Mucosa of gallbladder (tissue), 1 donor: Measurements from ENCODE around the gene RRP9. TPM values are rescaled to one million over a fixed set of nuclear protein-coding genes. Genes with fewer than 3 reads are reported as not detected.

Experiments used
- DNase-seq: peaks from one replicate; pipeline ENCODE4 v3.0.0-alpha.2; 2020; ENCODE audit warnings: low spot score
- total RNA-seq: library from RNA; stranded (reverse); gene quantifications from one replicate; pipeline ENCODE4 v1.2.1, GENCODE V29; 2021
- donor health status: DM: no; HTN: no; CAD: no.

RRP9 gene
- total RNA-seq, 1 donor from 2014 or later: 11.9 TPM

DNA sequence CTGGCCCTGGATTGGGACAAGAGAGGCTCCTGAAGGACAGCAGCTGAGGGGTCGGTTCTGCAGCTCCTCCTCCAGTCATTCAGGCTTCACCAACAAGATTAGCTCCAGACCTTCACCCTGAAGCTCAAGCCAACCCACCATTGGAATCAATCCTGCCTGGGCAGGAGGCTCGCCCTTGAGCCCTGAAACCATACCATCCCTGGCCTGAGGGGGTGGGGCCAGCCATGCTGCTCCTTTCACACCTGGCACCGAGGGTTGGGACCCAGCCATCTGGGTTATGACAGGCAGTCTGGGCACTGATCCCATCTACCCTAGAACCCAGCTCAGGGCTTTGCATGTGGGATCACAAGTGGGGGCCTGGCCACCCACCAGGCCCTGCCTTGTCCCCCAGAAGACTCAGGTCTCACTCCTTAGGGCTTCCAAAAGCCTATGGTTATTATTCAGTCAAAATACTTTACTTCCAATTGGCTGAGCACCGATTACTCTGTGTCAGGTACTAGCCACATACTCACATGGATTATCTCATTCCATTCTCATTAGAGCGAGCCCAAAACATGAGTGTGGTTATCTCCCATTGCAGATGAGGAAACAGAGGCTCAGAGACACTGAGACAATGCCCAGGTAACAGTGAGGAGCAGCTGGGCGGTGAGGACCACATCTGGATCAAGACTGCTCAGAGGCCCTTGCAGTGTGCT is 29.0 kb upstream of the RRP9 start:
- DNase-seq: no peak

DNA sequence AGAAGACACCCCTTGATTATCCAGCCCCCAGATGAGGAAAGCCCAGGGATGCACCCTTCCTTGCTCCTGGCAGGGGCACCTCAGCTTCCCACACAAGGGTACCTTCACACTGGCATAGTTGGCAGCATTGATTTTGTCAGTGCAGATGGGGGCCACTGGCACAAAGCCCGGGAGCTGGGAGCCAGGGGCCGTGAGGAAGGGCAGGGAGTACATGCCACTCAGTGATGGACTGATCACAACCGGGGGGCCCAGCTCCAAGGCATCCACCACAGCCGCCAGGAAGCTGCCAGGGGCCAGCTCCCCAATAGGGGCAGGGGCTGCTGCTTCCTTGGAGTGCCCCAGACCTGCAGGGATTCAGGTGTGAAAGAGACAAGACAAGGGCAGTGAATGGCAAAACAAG is 28.1 kb upstream of the RRP9 start:
- DNase-seq: no peak

DNA sequence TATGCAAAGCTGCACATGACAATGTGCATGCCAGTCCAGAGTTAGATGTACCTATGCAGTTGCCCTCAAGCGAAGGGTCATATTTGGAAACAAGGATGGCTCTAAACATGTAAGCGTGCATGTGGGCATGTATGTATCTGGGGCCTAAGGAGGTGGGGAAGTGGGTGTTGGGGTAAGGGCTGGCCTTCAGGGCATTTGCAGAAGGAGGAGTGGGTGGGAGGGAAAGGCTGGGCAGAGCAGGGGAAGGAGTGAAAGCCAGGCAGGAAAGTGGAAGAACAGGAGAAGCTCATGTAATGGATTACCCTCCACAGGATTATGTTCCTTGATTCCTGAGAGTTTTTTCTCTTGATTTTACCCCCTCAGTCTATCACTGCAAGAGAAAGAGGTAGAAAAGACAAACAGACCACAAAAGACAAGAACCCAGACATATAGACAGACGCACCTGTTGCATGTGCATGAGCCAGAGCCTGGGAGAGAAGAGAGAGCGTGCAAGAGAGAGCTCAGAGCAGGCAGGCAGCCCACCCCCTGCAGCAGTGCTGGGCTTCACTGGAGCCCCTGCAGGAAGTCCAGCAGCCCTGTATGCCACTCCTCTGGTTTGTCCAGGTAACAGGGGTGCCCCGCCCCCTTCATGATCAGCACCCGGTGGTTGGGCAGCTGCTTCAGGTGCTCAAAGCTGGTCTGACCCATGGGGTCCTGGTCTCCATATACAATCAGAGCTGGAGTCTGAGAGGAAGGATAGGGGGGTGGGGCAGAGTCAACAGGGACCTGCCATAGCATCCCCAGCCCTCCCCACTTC is 27.4 kb upstream of the RRP9 start:
- no peak for DNase-seq

DNA sequence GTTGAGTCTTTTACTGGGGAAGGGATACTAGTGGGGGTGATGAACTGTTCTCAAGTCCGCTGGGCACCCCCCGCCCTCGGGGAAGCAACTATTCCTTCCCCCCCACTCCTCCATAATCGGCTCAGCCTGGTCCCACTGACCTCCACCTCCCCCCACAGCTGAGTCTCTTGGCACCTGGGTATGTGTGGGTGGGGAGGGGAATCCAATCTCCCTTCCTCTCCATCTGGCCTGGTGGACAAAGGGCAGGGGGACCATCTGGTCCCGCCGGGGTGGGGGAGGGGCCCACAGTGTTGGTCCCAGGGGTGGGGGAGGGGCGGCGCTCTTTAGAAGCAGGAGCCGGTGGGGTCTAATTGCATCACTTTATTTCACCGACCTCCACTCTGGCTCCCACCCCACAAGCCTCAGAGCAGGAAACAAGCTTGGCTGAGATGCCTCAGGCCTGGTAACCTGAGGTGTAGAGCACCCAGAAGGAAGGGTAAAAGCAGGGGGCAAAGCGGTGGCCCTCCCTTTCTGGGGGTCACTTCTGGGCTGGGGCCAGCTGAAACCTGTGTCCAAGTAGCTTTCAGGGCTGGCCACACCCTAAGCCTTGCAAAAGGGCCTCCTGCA is 26.6 kb upstream of the RRP9 start:
- DNase-seq: no peak

DNA sequence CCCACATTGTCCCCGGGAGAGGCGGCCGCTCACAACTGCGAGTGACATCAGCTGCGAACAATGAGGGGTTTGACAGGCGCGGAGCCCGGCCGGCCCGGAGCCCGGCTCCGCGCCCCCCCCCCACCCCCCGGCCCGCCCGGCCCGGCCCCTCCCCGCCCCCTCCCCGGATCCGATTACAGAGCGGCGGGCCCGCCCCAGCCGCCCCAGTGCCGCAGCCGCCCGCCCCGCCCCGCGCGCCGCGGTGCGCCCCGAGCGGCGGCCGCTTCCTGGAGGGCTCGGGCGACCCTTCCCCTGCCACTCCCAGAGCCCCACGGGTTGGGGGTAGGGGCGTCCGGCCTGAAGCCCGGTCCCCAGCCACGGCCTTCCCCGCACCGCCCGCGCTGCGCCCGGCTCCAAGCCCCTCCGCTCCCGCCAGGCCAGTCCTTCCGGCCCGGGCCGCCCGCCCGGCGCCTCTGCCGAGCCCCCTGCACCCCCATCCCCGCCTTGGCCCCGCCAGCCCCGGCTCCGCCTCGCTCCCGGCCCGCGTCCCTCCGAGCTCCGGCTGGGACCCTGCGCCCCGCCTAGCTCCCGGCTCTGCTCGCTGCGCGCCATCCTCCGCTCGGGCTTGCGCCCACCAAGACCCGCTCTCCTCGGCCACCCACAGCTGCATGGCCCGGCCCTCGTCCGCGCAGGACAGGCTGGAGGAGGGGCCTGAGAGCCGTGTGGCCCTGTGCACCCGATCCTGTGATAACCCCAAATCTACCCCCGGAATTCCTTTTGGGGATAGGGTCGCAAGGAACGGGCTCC is 25.9 kb upstream of the RRP9 start, which contains the start of gene PCBP4:
Gene PCBP4, minus strand, starts transcription at position 71 of the 786 bp plus-strand sequence. CDS start 6,214 bp downstream, outside the sequence.
- DNase-seq: peak; percentile 50

DNA sequence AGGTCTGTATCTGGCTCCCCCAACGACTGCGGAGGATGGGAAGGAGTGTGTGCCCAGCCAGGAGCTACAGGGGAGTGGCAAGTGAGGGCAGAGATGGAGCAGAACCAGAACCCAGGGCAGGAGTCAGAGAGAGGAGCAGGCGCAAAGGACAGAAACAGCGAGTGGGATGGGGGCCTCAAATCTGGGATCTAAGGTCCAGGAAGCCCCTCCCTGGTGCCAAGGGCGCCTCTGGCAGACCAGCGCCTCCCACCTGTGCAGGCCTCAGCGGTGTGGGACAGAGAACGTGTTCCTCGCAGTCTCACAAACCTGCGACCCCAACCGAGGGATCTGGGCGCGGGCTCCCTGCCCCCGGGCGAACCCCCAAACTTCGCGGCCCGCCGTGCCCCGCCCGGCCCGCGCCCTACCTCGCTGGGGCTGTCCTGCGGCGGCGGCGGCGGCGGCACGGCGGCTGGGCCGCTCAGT is 25.2 kb upstream of the RRP9 start:
- no peak for DNase-seq

DNA sequence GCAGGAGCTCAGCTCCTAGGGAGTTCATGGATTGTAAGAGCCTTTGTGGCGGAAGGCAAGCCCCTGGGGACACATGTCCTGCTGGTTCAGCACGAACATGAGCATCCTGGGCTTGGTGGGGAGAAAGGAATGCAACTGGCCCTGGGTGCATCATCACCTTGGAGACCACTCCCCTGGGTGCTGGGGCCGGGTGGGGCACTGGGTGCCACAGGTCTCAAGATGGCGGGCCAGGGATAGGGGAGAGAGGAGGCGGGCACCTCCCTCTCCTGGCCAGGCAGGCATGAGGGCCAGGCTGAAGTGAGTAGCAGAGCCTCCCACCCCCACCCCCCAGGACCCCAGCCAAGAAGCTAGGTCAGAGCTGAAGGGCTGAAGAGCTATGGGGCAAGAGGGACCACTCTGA is 24.8 kb upstream of the RRP9 start:
- no peak for DNase-seq

DNA sequence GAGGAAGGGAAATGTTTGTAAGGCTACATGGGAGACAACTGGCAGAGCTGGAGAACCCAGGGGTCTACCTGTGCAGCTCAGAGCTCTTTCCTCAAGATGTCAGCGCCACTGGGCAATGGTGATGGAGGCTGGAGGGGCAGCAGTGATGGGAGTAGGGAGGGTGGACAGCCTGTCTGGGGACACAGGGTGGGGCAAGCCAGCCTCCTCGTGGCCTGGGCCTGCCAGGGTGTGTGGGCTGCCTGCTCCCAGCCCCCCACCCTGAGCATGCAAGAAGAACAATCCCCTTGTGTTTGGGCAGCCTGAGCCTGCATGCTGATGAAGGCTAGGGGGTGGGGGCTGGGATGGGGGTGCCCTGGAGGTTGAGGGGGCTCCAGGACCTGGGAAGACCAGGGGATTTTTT is 24.3 kb upstream of the RRP9 start:
- DNase-seq: no peak

DNA sequence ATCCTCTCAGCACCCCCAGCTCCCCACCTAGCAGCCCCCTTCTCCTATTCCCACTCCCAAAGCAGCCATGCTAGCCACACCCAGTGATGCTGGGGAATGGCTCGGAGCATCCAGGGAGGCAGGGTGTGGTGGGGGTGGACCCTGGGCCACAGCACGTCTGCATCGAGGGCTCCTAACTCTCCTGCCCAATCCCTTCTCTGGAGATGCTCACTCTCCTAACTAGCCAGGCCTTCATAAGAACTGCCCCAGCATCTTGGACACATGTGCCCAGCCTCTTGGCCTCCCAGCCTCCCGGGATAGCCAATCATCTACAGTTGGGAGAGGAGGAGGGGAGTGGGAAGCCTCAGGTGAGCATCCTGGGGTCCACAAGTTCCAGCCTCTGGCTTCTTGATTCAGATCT is 22.8 kb upstream of the RRP9 start:
- DNase-seq: no peak

DNA sequence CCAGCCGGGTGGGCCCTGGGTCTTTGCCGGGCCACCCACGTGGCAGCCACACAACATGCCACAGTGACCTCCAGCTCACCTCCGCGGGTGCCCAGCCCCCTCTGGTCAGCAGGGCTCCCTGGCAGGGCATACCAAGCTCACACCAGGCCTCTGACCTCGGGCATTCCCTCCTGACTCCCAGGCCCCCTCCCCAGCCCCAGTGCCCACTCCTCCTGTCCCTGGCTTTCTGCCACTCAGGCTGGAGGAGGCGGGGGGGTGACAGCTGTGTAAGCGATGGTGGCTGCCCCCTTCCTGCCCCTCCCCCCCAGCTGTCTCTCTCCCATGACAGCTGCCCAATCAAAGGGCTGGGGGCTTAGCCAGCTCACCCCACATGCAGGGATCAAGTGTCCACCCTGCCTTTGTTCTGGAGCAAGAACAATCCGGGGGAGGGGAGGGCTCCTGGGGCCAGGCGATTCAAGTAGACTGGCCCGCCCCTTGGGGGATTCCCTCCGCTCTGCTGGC is 22.3 kb upstream of the RRP9 start:
- no peak for DNase-seq

DNA sequence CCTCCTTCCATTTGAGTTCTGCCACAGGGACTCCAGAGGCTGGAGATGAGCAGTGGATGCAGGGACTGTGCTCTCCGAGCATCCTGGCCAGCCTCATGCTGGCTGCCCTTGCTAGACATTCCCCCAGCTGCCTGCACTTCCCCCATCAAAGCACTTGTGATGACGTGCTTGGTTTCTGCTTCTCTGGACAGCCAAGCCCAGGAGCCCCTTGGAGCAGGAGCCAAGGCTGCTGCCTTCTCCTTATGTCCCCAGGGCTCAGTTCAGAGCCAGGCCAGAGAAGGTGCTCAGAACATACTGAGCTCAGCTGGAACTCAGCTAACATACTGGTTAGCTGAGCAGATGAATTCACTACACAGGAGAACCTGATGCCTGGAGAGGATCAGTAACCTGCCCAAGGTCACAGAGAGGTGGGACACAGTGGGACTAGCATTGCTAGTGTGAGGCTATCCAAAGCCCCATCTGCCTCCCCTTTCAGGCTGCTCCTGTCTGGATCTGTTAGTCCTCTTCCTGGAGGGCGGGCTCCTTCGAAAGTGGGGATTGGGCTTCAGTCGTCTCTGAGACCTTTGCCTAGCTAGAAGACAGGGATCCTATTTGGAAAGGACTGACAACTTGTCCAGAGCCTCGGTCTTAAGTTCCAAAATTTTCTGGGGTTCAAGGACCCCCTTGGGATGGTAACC is 21.3 kb upstream of the RRP9 start:
- no peak for DNase-seq

DNA sequence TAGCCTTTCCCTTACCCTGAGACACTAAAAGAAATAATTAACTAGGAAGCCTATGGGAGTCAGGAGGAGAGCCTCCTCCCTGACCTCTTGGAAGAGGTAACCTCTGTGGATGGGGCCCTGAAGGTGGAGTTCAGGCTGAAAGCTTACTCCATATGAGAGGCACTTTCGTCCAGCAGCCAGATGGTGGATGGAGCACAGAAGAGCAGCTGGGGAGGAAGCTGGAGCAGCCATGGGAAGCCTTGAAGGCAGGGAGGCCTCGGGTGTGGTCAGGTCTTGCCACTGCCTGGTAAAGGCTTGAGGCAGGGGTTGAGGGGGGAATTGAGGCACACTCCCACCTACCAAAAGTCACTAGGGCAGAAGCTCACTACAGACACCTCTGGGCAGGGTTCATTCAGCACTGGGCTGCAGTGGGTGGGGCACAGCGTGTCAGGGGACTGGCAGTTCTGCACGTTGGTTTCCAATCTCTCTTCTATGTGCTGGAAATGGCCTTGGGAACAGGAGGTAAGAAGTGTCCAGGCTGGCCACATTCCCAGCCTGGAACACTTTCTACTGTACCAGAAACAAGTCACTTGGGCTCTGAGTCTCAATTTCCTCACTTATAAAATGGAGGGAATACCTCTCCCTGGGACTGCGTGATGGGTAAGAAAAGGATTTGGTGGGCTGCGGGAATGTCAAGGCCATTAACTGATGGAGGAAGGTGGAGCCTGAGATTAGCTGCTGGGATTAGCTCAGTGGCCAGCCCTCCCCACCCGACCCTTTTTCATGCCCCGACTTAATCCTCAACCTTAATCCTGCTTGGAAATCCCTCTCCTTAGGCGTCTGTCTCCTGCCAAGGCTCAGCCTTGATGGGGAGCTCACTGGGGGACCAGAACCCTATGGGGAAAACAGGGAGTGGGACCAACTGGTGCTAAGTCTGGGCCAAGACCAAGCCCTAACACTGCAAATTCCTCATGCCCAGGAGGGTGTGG is 20.2 kb upstream of the RRP9 start:
- DNase-seq: no peak

DNA sequence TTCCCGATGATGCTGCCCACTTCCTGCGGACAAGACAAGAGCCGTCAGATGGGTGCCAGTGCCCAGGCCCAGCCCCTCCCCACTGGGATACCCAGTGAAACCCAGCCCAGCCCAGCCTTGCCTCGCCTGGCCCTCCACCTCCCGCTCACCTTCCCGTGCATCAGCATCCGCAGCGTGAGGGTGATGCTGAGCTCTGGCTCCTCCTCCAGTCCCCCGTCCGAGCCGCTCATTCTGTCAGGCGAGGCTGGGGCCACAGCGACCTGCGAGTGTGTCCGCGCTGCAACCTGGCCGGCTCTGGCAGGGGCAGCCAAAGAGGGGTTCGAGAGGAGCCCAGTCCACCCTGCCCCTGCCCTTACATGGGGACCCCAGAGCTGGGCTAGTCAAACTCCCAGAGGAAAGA is 19.3 kb upstream of the RRP9 start:
- DNase-seq: no peak

DNA sequence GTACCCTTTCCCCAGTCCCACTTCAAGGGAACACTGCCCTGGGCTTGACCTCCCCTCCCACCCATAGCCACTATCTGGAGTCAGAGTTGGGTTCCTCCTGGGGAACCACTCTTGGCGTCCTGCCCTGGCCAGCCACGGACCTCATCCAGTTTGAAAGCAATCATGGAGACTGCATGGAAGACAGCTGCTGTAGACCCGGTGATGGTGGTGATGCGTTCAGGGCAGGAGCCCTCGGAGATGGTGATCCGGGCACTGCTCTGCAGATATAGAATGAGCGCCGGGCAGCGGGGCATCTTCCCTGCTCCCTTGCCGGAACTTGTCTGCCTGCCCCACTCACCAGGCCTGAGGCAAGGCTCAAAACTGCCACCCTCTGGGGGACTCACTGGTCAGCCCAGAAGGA is 18.7 kb upstream of the RRP9 start:
- no peak for DNase-seq

DNA sequence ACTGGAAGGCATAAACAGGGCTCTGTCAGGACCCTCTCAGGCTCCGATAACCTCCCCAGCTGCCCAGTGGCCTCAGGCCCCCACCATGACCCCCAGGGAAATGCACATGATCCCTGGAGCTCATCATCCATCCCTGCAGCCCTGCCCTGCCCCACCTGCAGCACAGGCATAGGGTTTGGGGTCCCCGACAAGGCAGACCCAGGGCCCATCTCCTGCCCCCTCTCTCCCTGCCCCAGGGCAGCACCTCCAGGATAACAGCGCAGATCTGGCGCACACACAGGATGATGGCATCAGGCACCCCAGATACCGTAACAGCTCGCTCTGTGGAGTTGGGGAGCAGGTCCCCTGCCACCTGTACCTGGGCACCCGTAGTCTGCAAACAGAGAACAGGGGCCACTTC is 17.9 kb upstream of the RRP9 start:
- no peak for DNase-seq

DNA sequence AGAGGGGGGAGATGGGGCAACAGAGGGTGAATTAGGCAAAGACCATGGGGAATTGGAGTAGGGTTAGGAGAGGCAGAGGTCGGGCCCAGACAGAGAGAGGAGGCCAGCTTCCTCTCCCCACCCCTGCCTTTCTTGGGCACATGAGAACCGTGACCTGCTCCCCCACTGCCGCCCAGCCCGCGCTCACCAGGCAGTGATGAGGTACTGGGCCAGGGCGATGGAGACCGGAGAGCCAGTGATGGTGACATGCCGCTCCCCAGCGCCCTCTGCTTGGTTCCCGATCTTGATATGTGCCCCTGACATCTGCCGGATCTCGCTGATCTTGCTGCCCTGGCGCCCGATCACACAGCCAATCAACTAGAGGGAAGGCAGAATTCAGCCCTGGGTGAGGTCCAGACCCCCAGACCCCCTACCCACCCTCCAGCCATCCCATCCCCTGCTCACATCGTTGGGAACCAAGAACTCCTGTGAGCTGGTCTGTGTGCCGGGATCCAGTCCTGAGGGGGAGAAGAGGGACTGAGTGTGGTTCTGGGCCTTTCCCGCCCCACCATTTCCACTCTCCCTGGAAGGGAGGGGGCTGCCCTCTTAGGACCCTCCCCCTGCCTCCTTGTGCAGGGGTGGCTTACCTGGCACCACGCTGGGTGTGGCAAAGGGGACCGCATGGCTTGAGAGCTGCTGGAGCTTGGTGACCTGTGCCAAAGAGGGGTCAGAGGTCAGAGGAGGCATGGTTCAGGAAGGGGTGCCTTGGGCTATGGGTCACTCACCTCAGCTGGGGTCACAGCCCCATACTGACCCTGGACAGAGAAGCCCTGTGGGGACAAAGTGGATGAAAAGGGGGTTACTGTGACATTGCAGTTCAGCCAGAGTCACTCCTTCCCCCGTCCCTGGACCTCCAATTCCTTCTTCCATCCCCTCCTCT is 17.2 kb upstream of the RRP9 start:
- no peak for DNase-seq

DNA sequence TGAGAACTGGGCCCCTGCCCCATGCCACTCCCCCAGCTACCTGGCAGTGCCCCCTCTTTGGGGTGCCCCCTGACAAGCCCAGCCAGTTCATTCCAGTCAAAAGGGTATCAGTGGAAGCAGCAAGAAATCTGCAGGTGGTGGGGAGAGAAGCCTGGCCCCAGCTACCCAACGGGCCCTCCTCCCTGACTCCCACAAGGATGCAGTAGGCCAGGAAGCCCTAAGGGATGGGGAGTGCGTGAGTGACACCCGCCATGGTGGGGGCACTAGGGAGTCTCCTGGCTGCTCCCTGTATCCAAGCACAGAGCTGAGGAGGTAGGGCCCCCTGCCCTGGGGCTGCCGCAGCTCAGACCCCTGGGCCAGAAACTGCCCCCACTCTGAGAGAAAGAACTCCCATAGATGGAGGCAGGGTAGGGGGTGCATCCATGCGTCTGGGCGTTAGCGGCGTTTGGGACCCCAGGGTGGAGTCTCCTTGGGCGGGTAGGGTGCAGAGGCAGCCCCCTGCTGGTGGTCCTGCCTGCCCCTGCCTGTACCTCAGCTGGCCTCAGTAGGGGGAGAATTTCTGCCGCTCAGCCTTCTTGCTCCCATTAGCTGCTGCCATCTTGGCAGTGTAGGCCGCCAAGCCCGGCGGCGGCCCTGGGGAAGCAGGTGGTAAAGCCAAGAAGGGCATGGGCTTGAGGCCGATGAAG is 16.0 kb upstream of the RRP9 start:
- DNase-seq: no peak
